Activated CD8-positive, alpha-beta memory T cell treated with anti-CD3 and anti-CD28 coated beads, Interleukin-2, amount 50 U/mL, for 48 hours (primary cell): ENCODE data around the gene NAA10.
A peak's percentile ranks its signal among the peaks of the same experiment; 100 is the strongest.
"Not testable (repeated sequence)": the region's sequence is repeated elsewhere in the genome, so short reads cannot be mapped to it uniquely, and the experiment has no call there.

Experiments
- DNase-seq: peaks from one replicate; pipeline ENCODE4 v3.0.0-alpha.2; 2020

The NAA10 gene

GRCh38 chrX:153934762-153935325, at the start of gene NAA10:
NAA10 (minus strand) TSS chrX:153935037; CDS start chrX:153934904, 133 bp downstream.
- peak; percentile 76 for DNase-seq

DNA sequence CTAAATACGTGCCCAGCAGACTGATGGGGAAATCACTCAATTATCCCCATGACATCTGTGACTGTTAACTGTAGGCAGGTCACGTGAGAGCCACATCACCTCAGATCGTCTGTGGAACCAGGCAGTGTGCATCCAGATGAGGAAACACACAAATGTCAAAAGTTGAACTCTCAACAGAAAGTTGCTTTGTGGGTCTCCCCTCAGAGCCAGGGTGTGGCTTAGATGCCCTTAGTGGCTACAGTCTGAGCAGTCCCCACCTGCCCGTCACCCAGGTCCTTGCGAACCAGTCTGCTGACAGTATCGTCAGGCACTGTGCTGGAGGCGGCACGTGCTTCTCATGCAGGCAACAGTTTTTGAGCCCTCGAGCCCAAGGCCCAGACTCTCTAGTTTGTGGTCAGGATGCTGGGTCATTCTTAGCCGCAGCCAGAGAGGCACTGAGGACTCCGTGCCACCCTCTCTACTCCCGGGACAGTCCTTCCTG, 48.5 kb upstream of the NAA10 start:
- DNase-seq: no peak

GRCh38 chrX:153981771-153982533, 47.1 kb upstream of the NAA10 start:
- peak; percentile 77 for DNase-seq

- DNase-seq: no peak
These were observed 46.4 kb upstream of the NAA10 start for GRCh38 chrX:153981231-153981630.

GRCh38 chrX:153980394-153980793, 45.6 kb upstream of the NAA10 start:
- not testable (repeated sequence) for DNase-seq

- DNase-seq: no peak
These were observed 40.0 kb upstream of the NAA10 start for GRCh38 chrX:153974726-153975286.

GRCh38 chrX:153974003-153974725, 39.3 kb upstream of the NAA10 start:
- no peak for DNase-seq

DNA sequence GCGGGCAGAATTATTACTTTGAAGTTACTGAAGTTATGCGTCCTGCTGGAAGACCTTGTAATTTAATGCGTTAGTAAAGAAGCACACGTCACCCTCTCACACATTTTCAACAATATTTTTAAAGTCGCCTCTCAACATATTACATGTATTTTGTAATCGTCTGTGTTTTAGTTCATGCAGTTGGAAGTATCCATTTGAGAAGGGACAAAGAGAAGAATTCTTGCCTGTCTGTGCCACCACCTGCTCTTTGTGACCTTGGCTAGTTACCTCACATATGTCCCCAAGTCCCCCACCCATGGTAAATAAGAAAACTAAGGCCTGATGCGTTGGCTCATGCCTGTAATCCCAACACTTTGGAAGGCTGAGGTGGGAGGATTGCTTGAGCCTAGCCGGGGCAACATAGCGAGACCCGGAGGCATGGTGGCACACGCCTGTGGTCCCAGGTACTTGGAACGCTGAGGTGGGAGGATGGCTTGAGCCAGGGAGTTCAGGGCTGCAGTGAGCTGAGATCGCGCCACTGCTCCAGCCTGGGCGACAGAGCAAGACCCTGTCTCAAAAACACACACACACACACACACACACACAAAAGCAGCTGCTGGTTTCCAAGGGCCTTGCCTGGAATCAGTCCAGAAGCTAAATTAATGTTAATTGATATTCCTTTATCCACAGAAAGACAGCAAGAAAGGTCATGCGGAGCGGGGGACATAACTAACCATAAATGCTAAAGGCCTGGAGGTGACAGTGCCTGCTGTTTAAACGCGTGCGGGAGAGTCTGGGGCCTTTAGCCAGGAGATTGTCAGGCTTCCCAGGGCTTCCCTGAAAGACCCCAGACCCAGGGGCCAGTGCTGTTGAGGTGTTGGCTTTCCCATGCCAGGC, 38.5 kb upstream of the NAA10 start:
- peak; percentile 54 for DNase-seq

GRCh38 chrX:153972368-153973126, 37.7 kb upstream of the NAA10 start, which contains the start of gene TMEM187:
TMEM187 (plus strand) TSS chrX:153972754; CDS start chrX:153982063, 9,309 bp downstream.
- peak; percentile 90 for DNase-seq

GRCh38 chrX:153971450-153972367, 36.9 kb upstream of the NAA10 start, which contains the start of gene HCFC1:
HCFC1 (minus strand) TSS chrX:153971818; CDS start chrX:153970840, 978 bp downstream.
- DNase-seq: peak; percentile 89

- peak; percentile 89 for DNase-seq
These were observed 36.2 kb upstream of the NAA10 start for GRCh38 chrX:153971124-153971449.

DNA sequence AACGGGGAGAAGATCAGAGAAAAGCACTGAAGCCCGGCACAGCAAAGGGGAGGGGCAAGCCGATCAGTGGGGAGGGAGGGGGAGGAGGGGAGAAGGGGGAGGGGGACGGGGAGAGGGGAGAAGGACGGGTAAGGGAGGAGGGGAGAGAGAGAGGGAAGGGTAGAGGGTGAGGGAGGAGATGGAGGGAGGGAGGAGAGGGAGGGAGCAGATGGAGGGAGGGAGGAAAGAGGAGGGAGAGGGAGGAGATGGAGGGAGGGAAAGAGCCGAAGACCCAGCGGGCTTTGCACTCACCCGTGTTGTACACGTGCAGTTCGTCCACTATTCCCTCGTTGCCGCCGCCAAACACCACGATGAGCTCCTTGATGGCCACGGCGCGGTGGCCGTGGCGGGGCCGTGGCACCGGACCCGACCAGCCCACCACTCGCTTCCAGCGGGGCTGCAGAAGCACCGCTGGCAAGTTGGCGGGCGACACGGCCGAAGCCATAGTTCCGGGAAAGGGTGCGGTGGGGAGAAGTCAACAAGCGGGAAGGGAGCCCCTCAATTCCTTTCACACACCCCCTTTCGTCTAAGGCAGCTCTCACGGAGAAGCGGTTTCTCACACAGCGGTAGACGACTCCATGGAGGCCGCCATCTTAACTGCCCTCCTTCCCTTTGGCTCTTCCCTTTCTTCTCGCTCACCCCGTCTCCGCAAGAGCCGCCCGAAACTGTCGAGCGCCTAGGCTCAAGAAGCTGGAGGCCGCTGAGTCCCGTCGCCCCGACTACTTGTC, 35.7 kb upstream of the NAA10 start:
- DNase-seq: no peak

DNA sequence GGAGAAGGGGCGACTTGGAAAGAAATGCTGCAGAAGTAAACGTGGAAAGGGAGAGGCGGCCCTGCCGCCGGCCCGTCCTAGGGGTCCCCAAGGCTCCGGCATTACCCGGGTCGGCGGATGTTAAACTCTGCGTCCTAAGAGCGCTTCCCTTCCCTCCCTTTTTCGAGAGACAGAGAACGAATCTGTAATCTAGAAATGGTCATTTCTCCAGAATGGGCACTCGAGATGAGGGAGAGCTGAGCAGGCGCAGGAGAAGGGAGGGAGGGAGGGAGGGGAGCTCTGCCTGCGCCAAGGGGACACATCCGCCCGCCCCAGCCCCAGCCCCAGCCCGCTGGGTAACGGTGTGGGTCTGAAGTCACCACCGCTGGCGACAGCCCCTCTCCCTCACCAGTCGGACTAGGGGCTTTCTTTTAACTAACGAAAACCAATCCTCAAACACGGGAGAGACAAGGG, 35.1 kb upstream of the NAA10 start:
- DNase-seq: no peak

DNA sequence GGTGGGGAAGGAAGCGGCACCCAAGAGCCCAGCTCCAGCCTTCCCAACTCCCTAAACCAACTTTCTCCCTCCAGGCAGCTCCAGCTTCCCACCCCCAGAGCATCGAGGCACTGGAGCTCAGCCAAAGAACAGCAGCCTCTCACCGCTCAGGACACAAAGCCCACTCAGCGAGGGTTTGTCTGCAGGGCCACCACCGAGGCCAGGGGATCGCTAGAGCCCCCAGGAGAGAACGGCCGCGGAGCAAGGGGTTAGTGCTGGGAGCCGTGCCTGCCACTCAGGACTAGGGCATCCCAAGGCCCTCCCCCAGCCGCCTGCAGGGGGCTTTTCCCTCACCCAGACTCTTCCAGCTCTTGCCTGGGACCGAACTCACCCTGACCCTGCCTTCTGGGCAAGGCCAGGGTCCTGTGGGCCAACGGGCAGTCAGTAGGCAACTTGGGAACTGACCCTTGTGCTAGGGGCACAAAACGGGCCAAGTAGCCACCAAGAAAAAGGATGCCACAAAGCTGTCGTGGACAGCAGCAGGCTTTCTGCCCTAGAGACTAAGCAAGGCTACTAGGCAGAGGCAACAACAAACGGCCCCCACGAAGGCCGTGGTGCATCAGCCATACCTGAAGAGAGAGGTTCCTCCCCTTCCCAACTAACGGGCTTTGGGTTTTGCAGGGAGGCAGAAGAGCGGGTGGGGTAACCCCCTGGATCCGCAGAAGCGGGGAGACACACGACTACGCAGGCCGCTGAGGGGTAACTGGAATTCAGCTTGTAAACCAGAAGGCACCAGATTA, 34.5 kb upstream of the NAA10 start:
- no peak for DNase-seq

DNA sequence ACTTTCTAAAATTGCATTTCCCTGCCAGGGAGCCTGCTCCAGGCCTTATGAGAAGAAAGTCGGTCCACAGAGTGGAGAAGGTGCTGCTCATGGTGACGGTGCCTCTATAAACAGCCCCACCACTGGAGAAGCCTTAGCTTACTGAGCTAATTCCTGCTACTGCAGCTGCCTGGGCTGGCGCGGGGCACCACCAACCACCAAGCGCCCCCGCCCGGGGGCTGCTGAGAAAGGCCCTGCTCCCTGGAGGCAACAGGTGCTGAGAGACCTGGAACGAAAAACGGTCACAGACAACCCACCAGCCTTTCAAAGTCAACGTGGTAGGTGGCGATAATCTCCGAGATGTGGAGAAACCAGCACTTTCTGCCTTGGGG, 33.9 kb upstream of the NAA10 start:
- DNase-seq: no peak

DNA sequence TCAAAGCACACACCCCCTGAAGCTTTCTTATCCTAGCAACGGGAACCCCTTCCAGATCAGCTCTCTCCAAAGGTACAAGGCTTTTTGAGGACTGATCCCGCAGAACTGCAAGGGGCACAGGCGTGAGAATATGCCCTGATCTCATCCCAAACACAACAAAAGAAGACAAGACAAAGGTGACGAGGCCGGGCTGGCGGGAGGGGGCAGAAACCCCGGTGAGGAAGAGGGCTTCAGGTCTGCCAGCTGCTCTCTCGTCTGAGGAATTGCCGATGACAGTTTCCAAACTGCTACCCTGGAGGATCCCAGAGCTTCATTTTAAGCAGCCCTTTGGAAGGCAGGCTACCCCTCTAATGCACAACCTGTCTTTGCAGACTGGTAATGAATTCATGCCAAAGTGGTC, 33.4 kb upstream of the NAA10 start:
- no peak for DNase-seq

DNA sequence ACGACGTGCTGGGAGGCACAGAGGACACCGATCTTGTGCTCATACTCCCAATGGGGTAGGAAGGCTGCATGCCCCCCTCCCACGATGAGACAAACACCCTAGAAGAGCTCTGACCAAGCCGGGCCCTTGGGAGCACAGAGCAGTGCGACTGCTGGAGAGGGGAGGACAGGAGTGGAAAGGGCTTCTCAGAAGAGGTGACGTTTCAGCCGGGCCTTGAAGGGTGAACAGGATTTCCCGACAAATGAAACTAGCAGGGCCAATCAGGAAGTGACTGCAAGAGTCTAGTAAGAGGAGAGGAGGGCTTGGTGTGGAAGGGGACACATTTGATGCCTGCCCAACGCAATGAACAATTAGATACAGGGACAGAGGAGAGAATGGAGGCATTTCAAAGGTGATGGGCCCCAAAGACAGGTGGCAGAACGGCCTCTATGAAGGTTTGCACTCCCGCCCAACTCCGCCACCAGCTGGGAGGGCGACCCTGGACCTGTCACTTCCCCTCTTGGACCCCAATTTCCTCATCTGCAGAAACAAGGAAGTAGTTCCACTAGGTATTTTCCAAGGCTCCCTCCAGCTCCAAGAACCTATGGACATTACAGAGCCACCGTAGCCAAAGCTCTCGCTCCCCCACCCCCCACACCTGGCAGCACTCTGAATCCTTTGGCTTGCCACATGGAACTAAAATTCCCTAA, 32.8 kb upstream of the NAA10 start:
- no peak for DNase-seq
